A673 (cell line): ENCODE measurements around the gene RTP3. TPM values are rescaled to one million over a fixed set of nuclear protein-coding genes. Genes with fewer than 3 reads are reported as not detected.

Experiments
- BruUV-seq: library from RNA; stranded (reverse); fragments of 400-500 nt; replicated peaks from 2 replicates; lab custom pipeline; 2021; lab: Mats Ljungman, UMichigan
- CTCF ChIA-PET: fragments of 300-600 bp; sonication (Branson Sonifier 250); formaldehyde crosslinking; loops from one replicate; lab custom pipeline; 2022; ENCODE audit warnings: antibody characterized with exemption; lab: Charles Lee
- POLR2A ChIA-PET: fragments of 300-600 bp; sonication (Branson Sonifier 250); formaldehyde crosslinking; loops from one replicate; lab custom pipeline; 2022; ENCODE audit warnings: antibody characterized with exemption; ENCODE audit not compliant: low non-redundant PET; lab: Charles Lee
- DNase-seq: peaks from one replicate; pipeline ENCODE4 v3.0.0-alpha.2; 2015; ENCODE audit warnings: low spot score
- H3K27ac ChIP-seq: fragments of 200-600 bp; sonication (generic); 2 replicates; pipeline ENCODE4 v1.5.1; 2016; ENCODE audit warnings: mixed run types, low read depth, mild to moderate bottlenecking, mixed read lengths, antibody characterized with exemption, low read length; ENCODE audit not compliant: poor library complexity, severe bottlenecking
- H3K27me3 ChIP-seq: fragments of 200-600 bp; sonication (generic); replicated peaks from 2 replicates; pipeline ENCODE4 v1.6.1; 2017; ENCODE audit warnings: mixed run types, low read depth, mild to moderate bottlenecking, mixed read lengths, antibody characterized with exemption, low read length; ENCODE audit not compliant: insufficient read depth, poor library complexity
- H3K36me3 ChIP-seq: fragments of 200-600 bp; sonication (generic); 2 replicates; pipeline ENCODE4 v1.6.1; 2016; ENCODE audit warnings: mixed run types, mild to moderate bottlenecking, mixed read lengths, antibody characterized with exemption, low read length; ENCODE audit not compliant: insufficient read depth, poor library complexity, severe bottlenecking
- H3K4me1 ChIP-seq: fragments of 200-600 bp; sonication (generic); 2 replicates; pipeline ENCODE4 v1.6.1; 2017; ENCODE audit warnings: mixed run types, mild to moderate bottlenecking, mixed read lengths, antibody characterized with exemption, low read length; ENCODE audit not compliant: insufficient read depth, poor library complexity, severe bottlenecking
- H3K4me3 ChIP-seq: fragments of 200-600 bp; sonication (generic); 2 replicates; pipeline ENCODE4 v1.5.1; 2016; ENCODE audit warnings: low read depth, mixed run types, mild to moderate bottlenecking, mixed read lengths, low read length; ENCODE audit not compliant: poor library complexity, severe bottlenecking
- H3K9me3 ChIP-seq: fragments of 200-600 bp; sonication (generic); 2 replicates; pipeline ENCODE4 v1.6.1; 2016; ENCODE audit warnings: mixed run types, low read depth, mild to moderate bottlenecking, mixed read lengths, antibody characterized with exemption, low read length; ENCODE audit not compliant: poor library complexity, severe bottlenecking
- CTCF ChIP-seq: fragments of 300-800, 200-600 bp; sonication (generic); conservative IDR thresholded peaks from 2 replicates; pipeline ENCODE4 v1.5.1; 2017; ENCODE audit warnings: low read depth, mild to moderate bottlenecking, antibody characterized with exemption, low read length, moderate library complexity, mixed read lengths
- EZH2 ChIP-seq: fragments of 200-600 bp; sonication (generic); IDR thresholded peaks from 2 replicates; pipeline ENCODE4 v1.6.1; 2017; ENCODE audit warnings: borderline replicate concordance, low read depth, mild to moderate bottlenecking, mixed read lengths, antibody characterized with exemption, low read length; ENCODE audit not compliant: poor library complexity, severe bottlenecking
- intact Hi-C: fragments of 100-400 bp; cut with micrococcal nuclease; formaldehyde crosslinking; loops from one replicate; pipeline ENCODE4 v1.10.0; 2022; ENCODE audit not compliant: unreplicated experiment
- total RNA-seq: library from RNA; stranded (reverse); gene quantifications from 2 replicates; pipeline ENCODE4 v1.2.3, GENCODE V29; 2021

The RTP3 gene
- total RNA-seq, 1 experiment from 2014 or later: not detected

GRCh38 chr3:46500656-46501635 lies 3.2 kb downstream of the RTP3 start:
- TF ChIP-seq EZH2: no peak
- no peak for TF ChIP-seq CTCF
- CTCF ChIA-PET: no interaction called here
- Histone ChIP-seq H3K4me1 (no peaks in the 10 kb centered on the region), H3K9me3 (no peaks in the 10 kb centered on the region), H3K4me3 (no peak overlapping the region), H3K36me3 (no peaks in the 10 kb centered on the region), H3K27me3 (no peaks in the 10 kb centered on the region), H3K27ac (no peak overlapping the region)
- POLR2A ChIA-PET: no interaction called here
- intact Hi-C loops: no loop called here
- DNase-seq: no peak
- BruUV-seq: no TSS peak

GRCh38 chr3:46501702-46502101 lies 3.9 kb downstream of the RTP3 start:
- intact Hi-C loops: no loop called here
- ChIA-PET CTCF (no interaction called here), POLR2A (no interaction called here)
- no peak for DNase-seq
- Histone ChIP-seq H3K4me3 (no peak overlapping the region), H3K4me1 (no peaks in the 10 kb centered on the region), H3K36me3 (no peaks in the 10 kb centered on the region), H3K27me3 (no peaks in the 10 kb centered on the region), H3K9me3 (no peaks in the 10 kb centered on the region), H3K27ac (no peak overlapping the region)
- BruUV-seq: no TSS peak
- TF ChIP-seq EZH2 (no peak), CTCF (no peak)

- ChIA-PET CTCF (no interaction called here), POLR2A (no interaction called here)
- Histone ChIP-seq H3K4me3 (no peak overlapping the region), H3K27ac (no peak overlapping the region), H3K9me3 (no peaks in the 10 kb centered on the region), H3K4me1 (no peaks in the 10 kb centered on the region), H3K27me3 (no peaks in the 10 kb centered on the region), H3K36me3 (no peaks in the 10 kb centered on the region)
- DNase-seq: no peak
- intact Hi-C loops: no loop called here
- TF ChIP-seq EZH2 (no peak), CTCF (no peak)
- BruUV-seq: no TSS peak
Measured at GRCh38 chr3:46503200-46503874, 5.6 kb downstream of the RTP3 start.
